Gastrocnemius medialis (tissue), 4 donors: ENCODE results near the gene ZBTB46.

Source experiments
- CTCF ChIP-seq, 5 experiments: fragments of 450-650 bp in 3 of 5; fragments of 200-600 bp in 2 of 5; sonication (generic) in 2 of 5; IDR thresholded peaks in 4 of 5; conservative IDR thresholded peaks in 1 of 5; 1 replicate in 4 of 5; 2 replicates in 1 of 5; pipeline ENCODE4 v1.5.1; 2016 to 2019; ENCODE audit warnings: antibody characterized with exemption in 5 of 5, mild to moderate bottlenecking in 3 of 5, moderate library complexity in 3 of 5
- POLR2A ChIP-seq, 2 donors: fragments of 450-650 bp; IDR thresholded peaks; one replicate each; pipeline ENCODE4 v1.6.1; 2017; ENCODE audit warnings: antibody characterized with exemption in 2 of 2, mild to moderate bottlenecking in 2 of 2, moderate library complexity in 2 of 2

GRCh38 chr20:63731410-63731809 lies 99.7 kb downstream of the ZBTB46 start:
- TF ChIP-seq CTCF (IDR thresholded peaks at IDR 0.05 in 4 of 5, conservative IDR thresholded peaks at IDR 0.05 in 1 of 5): no peak
- TF ChIP-seq POLR2A (IDR thresholded peaks at IDR 0.05): no peak
